Measurements from ENCODE around the gene TSPAN11.

TSPAN11 gene

DNA sequence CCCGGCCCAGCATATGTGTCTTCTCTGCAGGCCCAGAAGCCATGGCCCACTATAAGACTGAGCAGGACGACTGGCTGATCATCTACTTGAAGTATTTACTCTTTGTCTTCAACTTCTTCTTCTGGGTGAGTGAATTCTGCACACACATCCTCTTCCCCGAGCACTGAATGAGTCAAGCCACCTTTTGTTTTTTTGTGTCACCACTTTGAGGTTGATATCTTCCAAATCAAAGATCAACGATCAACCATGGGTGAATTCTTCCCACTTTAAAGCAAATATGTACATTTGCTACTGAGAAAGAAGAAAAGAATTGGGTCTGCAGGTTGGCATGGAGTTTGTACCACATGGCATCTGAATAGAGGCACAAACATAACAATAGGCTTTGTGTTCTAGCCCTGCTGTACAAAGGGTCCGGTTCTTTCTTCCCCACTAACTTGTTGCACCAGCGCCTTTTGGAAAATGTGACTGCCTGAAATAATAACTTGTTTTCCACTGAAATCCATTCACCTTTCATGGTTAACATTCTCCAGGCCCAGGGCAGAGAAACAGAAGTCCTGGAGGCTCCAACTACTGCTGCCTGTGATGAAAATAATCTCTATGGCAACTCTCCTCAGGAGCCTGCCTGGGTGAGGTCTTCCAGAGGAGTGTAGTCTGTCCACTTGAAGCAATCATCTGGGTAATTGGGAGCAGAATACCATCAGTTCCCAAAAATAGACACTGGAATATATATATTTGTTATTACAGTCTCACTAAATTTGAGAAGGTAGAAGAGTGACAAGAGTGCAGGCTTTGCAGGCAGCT, 27.6 kb downstream of the TSPAN11 start:
- TF ChIP-seq FOXP2 (optimal IDR thresholded peaks at IDR 0.05; ENCODE audit: borderline replicate concordance, extremely low read depth, extremely low read length, insufficient read depth) (no peak), TAF1 (IDR thresholded peaks at IDR 0.05; ENCODE audit: borderline replicate concordance, insufficient read depth, low read length) (no peak), POLR2AphosphoS5 (IDR thresholded peaks at IDR 0.05; ENCODE audit: low read depth, low read length) (no peak)
- TF ChIP-seq, protein P1, sequence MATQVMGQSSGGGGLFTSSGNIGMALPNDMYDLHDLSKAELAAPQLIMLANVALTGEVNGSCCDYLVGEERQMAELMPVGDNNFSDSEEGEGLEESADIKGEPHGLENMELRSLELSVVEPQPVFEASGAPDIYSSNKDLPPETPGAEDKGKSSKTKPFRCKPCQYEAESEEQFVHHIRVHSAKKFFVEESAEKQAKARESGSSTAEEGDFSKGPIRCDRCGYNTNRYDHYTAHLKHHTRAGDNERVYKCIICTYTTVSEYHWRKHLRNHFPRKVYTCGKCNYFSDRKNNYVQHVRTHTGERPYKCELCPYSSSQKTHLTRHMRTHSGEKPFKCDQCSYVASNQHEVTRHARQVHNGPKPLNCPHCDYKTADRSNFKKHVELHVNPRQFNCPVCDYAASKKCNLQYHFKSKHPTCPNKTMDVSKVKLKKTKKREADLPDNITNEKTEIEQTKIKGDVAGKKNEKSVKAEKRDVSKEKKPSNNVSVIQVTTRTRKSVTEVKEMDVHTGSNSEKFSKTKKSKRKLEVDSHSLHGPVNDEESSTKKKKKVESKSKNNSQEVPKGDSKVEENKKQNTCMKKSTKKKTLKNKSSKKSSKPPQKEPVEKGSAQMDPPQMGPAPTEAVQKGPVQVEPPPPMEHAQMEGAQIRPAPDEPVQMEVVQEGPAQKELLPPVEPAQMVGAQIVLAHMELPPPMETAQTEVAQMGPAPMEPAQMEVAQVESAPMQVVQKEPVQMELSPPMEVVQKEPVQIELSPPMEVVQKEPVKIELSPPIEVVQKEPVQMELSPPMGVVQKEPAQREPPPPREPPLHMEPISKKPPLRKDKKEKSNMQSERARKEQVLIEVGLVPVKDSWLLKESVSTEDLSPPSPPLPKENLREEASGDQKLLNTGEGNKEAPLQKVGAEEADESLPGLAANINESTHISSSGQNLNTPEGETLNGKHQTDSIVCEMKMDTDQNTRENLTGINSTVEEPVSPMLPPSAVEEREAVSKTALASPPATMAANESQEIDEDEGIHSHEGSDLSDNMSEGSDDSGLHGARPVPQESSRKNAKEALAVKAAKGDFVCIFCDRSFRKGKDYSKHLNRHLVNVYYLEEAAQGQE (IDR thresholded peaks at IDR 0.05; ENCODE audit: insufficient read depth in 1 of 2, low read depth in 2 of 2, low read length in 2 of 2), result no peak

DNA sequence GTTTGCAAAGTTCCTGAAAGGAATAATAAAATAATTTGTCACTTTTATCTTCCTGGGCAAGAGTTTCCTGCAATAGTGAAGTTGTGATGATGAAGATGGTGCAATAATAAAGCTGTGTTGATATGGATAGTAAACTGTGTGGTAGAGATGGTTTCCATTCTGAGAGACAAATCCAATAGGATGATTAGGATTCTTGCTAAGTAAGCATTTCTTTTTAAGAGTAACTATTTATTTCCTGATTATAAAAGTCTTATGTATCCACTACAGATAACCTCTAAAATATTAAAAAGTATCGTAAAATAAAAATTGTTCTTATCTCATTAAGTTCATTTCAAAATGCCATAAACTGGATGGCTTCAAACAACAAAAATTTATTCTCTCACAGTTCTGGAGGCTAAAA, 28.7 kb downstream of the TSPAN11 start:
- TF ChIP-seq POLR2AphosphoS5 (IDR thresholded peaks at IDR 0.05; ENCODE audit: low read depth, low read length), result no peak
- TF ChIP-seq FOXP2 (optimal IDR thresholded peaks at IDR 0.05; ENCODE audit: borderline replicate concordance, extremely low read depth, extremely low read length, insufficient read depth), result no peak
- TF ChIP-seq TAF1 (IDR thresholded peaks at IDR 0.05; ENCODE audit: borderline replicate concordance, insufficient read depth, low read length), result no peak
- no peak for TF ChIP-seq SIN3A (IDR thresholded peaks at IDR 0.05; ENCODE audit: borderline replicate concordance, insufficient read depth, low read length)
- TF ChIP-seq, protein P1 (IDR thresholded peaks at IDR 0.05; ENCODE audit: insufficient read depth in 1 of 2, low read depth in 2 of 2, low read length in 2 of 2), result no peak

DNA sequence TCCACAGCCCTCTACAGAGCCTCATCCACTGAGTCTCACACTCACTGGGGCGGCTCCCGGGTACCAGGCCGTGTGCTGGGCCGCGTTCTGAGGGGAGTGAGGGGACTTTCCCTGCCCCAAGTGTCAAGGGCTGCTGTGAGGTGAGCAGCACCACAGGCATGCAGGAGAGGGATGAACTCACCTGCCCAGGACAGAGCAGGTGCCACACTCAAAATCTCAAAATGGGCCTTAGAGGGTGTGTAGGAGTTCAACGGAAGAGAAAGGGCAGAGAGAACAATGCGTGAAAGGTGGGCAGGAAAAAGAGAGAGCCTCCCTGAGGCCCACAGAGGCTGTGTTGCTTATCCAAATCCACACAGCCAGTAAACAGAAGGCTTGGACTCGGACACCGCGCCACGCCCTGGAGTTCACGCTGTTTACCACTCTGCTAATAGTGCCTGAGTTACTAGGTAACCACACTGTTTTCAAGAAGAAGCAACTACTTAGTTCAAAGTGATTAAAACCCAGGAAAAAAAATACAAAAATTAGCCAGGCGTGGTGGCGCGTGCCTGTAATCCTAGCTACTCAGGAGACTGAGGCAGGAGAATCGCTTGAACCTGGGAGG, 32.7 kb downstream of the TSPAN11 start:
- TF ChIP-seq TAF1 (IDR thresholded peaks at IDR 0.05; ENCODE audit: borderline replicate concordance, insufficient read depth, low read length) (no peak), SIN3A (IDR thresholded peaks at IDR 0.05; ENCODE audit: borderline replicate concordance, insufficient read depth, low read length) (no peak), POLR2AphosphoS5 (IDR thresholded peaks at IDR 0.05; ENCODE audit: low read depth, low read length) (no peak), FOXP2 (optimal IDR thresholded peaks at IDR 0.05; ENCODE audit: borderline replicate concordance, extremely low read depth, extremely low read length, insufficient read depth) (no peak)
- TF ChIP-seq, protein P1 (IDR thresholded peaks at IDR 0.05; ENCODE audit: insufficient read depth in 1 of 2, low read depth in 2 of 2, low read length in 2 of 2), result no peak

DNA sequence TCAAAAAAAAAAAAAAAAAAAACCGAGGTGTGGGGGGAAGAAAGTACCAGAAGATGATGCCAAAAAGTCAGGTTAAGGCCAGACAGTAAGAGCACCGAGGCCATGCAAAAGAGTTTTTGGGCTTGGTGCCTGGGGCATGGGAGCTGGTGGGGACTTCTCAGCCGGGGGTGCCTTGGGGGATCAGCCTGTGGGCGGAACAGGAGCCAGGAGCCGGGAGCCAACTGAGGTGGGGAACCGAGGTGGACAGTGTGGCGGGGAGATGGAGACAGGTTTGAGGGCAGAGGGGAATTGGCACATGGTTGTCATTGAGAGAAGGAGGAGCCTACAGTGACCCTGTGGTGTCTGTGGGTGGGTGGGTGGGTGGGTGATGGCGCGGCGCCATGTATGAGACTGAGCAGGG, 33.2 kb downstream of the TSPAN11 start:
- TF ChIP-seq, protein P1 (IDR thresholded peaks at IDR 0.05; ENCODE audit: insufficient read depth in 1 of 2, low read depth in 2 of 2, low read length in 2 of 2), result no peak
- TF ChIP-seq POLR2AphosphoS5 (IDR thresholded peaks at IDR 0.05; ENCODE audit: low read depth, low read length) (no peak), SIN3A (IDR thresholded peaks at IDR 0.05; ENCODE audit: borderline replicate concordance, insufficient read depth, low read length) (no peak), FOXP2 (optimal IDR thresholded peaks at IDR 0.05; ENCODE audit: borderline replicate concordance, extremely low read depth, extremely low read length, insufficient read depth) (no peak)
